ENCODE measurements around the gene SAMD9.

- TF ChIP-seq EZH2 (IDR thresholded peaks at IDR 0.05; ENCODE audit: borderline replicate concordance, low read length) (no peak), CTCF (conservative IDR thresholded peaks at IDR 0.05 in 1 of 2, IDR thresholded peaks at IDR 0.05 in 1 of 2; ENCODE audit: extremely low read depth in 1 of 2, insufficient read depth in 1 of 2, low read depth in 1 of 2, low read length in 2 of 2) (no peak)
These were observed 29.6 kb upstream of the SAMD9 start for GRCh38 chr7:93147363-93147762.

All from mammary epithelial cell (primary cell).